Measurements from ENCODE around the gene FBLN2. TPM values are rescaled to one million over a fixed set of nuclear protein-coding genes. Genes with fewer than 3 reads are reported as not detected.

FBLN2 gene
- total RNA-seq, 4 donors from 2014 or later = 6.3 to 122 (median 25.7) TPM

- no peak for DNase-seq
- H3K27ac ChIP-seq = no peak overlapping the region
- H3K27me3 ChIP-seq = peaks cover 0 to 7% (median 0%) of the 10 kb centered on the region in 4 donors
- H3K4me3 ChIP-seq = no peak overlapping the region
- no peaks in the 10 kb centered on the region for H3K36me3 ChIP-seq
- WGBS, 2 donors = 70 to 79% methylated on average over 7 to 16 of the region's 17 CpGs
- TF ChIP-seq POLR2A (IDR thresholded peaks at IDR 0.05) = no peak
- TF ChIP-seq CTCF (IDR thresholded peaks at IDR 0.05) = no peak
- intact Hi-C loops (cut with DNase I) = no loop called here
- no peaks in the 10 kb centered on the region for H3K9me3 ChIP-seq
- peaks cover 0 to 28% (median 2%) of the 10 kb centered on the region in 3 donors for H3K4me1 ChIP-seq
These were observed 16.9 kb downstream of the FBLN2 start for GRCh38 chr3:13565581-13566452.

- no peak for DNase-seq
- Histone ChIP-seq H3K4me3 (no peak overlapping the region), H3K4me1 (peaks cover 0 to 22% (median 2%) of the 10 kb centered on the region in 3 donors), H3K9me3 (no peaks in the 10 kb centered on the region), H3K27ac (no peak overlapping the region), H3K36me3 (no peaks in the 10 kb centered on the region), H3K27me3 (peaks cover 0 to 4% (median 0%) of the 10 kb centered on the region in 4 donors)
- intact Hi-C loops (cut with DNase I) = no loop called here
- WGBS, 2 donors = 80% methylated on average over 1 of the region's 5 CpGs; no CpG with 5 or more reads in 1 of the 2 donors
- TF ChIP-seq CTCF (IDR thresholded peaks at IDR 0.05) (no peak), POLR2A (IDR thresholded peaks at IDR 0.05) (no peak)
These were observed 17.5 kb downstream of the FBLN2 start for GRCh38 chr3:13566453-13566748.

- Histone ChIP-seq H3K36me3 (no peaks in the 10 kb centered on the region), H3K4me3 (no peak overlapping the region), H3K4me1 (peaks cover 0 to 18% (median 2%) of the 10 kb centered on the region in 3 donors), H3K27me3 (no peaks in the 10 kb centered on the region), H3K9me3 (no peaks in the 10 kb centered on the region), H3K27ac (no peak overlapping the region)
- intact Hi-C loops (cut with DNase I) = no loop called here
- 62 to 88% methylated on average over 5 to 6 of the region's 9 CpGs for WGBS, 2 donors
- TF ChIP-seq CTCF (IDR thresholded peaks at IDR 0.05) (no peak), POLR2A (IDR thresholded peaks at IDR 0.05) (no peak)
- no peak for DNase-seq
These were observed 17.9 kb downstream of the FBLN2 start for GRCh38 chr3:13566769-13567310.

- Histone ChIP-seq H3K36me3 (no peaks in the 10 kb centered on the region), H3K27ac (no peak overlapping the region), H3K9me3 (no peaks in the 10 kb centered on the region), H3K27me3 (no peaks in the 10 kb centered on the region), H3K4me3 (no peak overlapping the region), H3K4me1 (peaks cover 0 to 11% (median 2%) of the 10 kb centered on the region in 3 donors)
- no peak for DNase-seq
- intact Hi-C loops (cut with DNase I) = no loop called here
- 80 to 81% methylated on average over 16 to 17 of the region's 20 CpGs for WGBS, 2 donors
- TF ChIP-seq CTCF (IDR thresholded peaks at IDR 0.05) (no peak), POLR2A (IDR thresholded peaks at IDR 0.05) (no peak)
These were observed 19.0 kb downstream of the FBLN2 start for GRCh38 chr3:13567684-13568514.
